Fibroblast of pulmonary artery (primary cell): Measurements from ENCODE around the gene BAK1.
A peak's percentile ranks its signal among the peaks of the same experiment; 100 is the strongest.
"Not testable (repeated sequence)": the region's sequence is repeated elsewhere in the genome, so short reads cannot be mapped to it uniquely, and the experiment has no call there.

Experiments used
- DNase-seq: peaks from one replicate; pipeline ENCODE4 v3.0.0-alpha.2; 2010; ENCODE audit warnings: low read depth
- H3K4me3 ChIP-seq: replicated peaks from 2 replicates; pipeline ENCODE4 v1.5.1; 2011; ENCODE audit warnings: low read depth, mild to moderate bottlenecking, control low read depth, low read length, moderate library complexity
- TF ChIP-seq, protein P1 (sequence below): IDR thresholded peaks from 2 replicates; pipeline ENCODE4 v1.5.1; 2011; ENCODE audit warnings: mild to moderate bottlenecking, control low read depth, low read length, inconsistent platforms; ENCODE audit errors: missing control alignments

Gene BAK1

DNA sequence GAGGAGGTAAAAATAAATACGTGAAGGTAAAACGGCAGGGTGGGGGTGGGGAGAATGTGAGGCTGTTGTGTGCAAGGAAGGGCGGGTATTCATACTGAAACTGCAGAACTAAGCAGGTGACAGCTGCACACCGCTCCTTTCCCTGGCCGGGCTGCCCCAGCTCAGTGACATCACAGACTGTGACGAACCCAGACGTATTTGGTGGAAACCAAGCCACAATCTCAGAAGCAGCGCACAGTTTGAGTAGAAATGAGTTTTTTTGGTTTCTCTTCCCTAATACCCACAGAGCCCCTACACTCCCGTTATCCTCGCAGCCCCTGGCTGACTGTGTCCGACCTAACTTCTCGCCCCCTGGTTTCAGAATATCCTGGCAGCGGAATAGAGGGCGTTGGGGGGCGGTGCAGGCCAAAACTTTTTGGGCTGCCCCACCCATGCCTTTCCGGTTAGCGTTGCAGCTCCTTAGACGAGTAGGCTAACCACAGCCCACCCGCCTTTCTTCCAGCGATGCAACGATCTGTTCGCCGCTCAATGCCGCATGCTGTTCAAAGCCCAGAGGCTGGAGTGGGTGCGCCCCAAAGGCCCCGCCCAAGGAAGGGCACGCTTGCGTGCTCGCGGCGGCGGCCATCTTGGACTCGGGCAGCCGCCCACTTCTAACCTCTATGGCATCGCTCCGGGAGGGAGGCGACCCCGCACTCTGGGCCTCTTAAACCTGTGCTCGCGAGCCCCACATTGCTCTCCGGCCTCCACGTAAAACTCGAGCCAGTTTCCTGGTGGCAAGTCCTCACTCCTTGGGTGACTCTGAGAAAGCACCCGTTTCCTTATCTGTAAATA lies 9.1 kb downstream of the BAK1 start:
- TF ChIP-seq, protein P1, sequence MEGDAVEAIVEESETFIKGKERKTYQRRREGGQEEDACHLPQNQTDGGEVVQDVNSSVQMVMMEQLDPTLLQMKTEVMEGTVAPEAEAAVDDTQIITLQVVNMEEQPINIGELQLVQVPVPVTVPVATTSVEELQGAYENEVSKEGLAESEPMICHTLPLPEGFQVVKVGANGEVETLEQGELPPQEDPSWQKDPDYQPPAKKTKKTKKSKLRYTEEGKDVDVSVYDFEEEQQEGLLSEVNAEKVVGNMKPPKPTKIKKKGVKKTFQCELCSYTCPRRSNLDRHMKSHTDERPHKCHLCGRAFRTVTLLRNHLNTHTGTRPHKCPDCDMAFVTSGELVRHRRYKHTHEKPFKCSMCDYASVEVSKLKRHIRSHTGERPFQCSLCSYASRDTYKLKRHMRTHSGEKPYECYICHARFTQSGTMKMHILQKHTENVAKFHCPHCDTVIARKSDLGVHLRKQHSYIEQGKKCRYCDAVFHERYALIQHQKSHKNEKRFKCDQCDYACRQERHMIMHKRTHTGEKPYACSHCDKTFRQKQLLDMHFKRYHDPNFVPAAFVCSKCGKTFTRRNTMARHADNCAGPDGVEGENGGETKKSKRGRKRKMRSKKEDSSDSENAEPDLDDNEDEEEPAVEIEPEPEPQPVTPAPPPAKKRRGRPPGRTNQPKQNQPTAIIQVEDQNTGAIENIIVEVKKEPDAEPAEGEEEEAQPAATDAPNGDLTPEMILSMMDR: no peak
- peak; percentile 70 for DNase-seq
- H3K4me3 ChIP-seq: peak overlapping the region; percentile 69

DNA sequence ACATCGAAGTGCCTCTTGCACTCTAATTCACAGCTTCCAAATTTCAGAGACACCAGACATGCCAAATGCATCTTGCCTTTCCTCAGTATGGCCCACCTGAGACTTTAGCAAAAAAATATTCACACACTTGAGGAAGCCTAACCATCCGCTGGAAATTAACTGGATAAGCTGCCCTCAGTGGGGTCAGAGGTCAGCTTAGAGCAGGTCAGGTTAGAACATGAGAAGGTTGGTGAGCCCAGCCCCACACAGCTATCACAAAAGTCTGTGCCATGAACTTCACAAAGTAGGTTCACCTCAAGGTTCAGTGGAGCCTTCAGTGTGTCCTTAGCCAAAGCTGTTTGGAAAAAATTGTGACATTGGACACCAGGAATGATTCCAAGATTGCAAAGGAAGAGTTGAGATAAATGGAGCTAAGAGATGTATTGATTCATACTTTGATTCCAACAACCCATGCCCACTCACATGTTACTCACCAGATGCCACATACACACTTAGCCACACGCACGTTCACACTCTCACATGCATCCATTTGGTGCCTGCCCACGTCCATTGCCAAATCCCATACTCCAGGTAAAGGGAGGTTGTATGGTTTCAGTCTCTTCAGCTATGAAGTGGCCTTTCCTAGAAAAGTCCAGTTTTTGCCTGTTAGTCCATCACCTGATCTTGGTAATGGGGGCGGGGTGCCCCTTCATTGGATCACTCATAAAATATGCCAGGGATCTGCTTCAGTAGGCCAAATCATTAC lies 11.1 kb downstream of the BAK1 start:
- no peak for DNase-seq
- H3K4me3 ChIP-seq: no peak overlapping the region
- TF ChIP-seq, protein P1: no peak

DNA sequence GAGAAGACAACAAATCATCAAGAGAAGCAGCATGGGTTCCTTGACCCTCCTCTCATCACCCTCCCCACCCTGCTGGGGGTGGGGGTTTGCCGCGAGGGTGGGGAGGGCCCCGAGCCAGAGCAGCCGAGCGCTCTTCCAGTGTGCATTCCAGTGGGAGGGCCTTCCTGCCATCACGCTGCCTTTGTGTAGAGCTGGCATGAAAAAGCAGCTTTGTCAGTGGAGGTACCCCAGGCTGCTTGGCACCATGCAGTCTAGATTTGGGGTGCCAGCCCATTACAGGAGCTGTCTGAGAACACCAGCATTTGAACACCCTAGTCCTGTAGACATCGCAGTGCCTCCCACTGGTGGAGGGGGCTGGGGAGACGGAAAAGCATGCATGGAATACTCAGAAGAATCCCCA lies 12.2 kb downstream of the BAK1 start:
- TF ChIP-seq, protein P1: no peak
- no peak for DNase-seq
- no peak overlapping the region for H3K4me3 ChIP-seq

DNA sequence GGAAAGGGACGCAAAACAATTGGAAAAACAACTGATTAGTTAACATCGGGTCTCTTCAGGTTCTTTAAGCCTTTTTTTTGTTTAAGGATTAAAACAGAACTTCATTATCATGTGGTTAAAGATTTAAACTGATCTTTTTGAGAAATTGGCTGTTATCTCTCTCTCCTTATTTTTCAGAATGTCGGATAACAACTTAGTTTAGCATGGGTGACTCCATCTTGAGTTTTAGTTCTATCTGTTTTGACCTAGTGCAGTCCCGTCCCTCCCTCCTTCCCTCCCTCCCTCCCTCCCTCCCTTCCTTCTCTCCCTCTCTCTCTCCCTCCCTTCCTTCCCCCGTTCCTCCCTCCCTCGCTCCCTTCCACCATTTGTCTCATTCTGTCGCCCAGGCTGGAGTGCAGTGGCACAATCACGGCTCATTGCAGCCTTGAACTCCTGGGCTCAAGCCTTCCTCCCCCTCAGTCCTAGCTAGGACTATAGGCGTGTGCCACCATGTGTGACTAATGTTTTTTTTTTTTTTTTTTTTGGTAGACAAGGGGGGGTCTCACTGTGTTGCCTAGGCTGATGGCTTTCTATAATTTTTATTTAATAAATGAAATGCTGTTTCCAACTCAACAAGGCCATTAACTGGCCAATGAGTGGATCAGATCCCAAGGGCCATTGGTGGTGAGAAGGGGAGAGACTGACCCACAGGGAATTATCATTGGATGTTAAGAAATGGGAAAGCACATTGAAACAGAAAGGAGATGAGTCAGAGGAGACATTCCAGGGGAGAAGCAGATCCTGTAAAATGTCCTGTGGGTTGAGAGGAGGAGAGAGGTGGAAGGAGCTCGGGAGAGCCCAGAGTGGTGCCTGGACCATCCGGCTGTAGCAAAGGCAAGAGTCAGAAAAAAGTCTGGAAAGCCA lies 13.6 kb downstream of the BAK1 start:
- no peak overlapping the region for H3K4me3 ChIP-seq
- TF ChIP-seq, protein P1: no peak
- DNase-seq: no peak

DNA sequence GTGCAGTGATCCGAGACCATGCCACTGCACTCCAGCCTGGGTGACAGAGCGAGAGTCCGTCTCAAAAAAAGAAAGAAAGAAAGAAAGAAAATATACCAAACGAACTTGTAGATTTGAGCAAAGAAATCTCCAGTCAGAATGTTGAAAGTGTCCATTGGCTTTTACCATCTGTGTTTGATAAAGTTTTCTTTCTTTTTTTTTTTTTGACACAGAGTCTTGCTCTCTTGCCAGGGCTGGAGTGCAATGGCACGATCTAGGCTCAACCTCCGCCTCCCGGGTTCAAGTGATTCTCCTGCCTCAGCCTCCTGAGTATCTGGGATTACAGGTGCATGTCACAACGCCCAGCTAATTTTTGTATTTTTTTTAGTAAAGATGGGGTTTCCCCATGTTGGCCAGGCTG lies 21.3 kb downstream of the BAK1 start:
- no peak overlapping the region for H3K4me3 ChIP-seq
- TF ChIP-seq, protein P1: no peak
- no peak for DNase-seq

DNA sequence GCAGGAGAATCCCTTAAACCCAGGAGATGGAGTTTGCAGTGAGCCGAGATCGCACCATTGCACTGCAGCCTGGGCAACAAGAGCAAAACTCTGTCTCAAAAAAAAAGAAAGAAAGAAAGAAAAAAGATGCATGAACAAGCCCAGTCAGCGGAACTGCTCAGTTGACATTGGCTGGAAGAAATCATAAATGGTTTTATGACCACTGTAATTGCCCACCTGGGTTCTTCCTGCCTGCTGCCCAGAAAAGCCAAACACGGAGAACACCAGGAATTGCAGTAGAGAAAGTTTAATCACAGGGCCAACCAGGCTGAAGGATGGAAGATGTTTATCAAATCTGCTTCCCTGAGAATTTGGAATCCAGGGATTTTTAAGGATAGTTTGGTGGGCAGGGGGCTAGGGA lies 22.7 kb downstream of the BAK1 start:
- TF ChIP-seq, protein P1: no peak
- no peak overlapping the region for H3K4me3 ChIP-seq
- no peak for DNase-seq

DNA sequence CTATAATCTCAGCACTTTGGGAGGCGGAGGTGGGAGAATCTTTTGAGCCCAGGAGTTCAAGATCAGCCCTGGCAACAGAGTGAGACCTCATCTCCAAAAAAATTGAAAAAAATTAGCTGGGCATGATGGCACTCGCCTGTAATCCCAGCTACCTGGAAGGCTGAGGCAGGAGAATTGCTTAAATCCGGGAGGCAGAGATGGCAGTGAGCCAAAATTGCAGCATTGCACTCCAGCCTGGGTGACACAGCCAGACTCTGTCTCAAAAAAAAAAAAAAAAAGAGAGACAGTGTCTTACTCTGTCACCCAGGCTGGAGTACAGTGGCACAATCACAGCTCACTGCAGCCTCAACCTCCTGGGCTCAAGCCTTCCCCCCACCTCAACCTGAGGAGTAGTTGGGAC lies 27.2 kb downstream of the BAK1 start:
- DNase-seq, H3K4me3 ChIP-seq: not testable (repeated sequence)
